ENCODE measurements around the gene HK1. TPM values are rescaled to one million over a fixed set of nuclear protein-coding genes. Genes with fewer than 3 reads are reported as not detected.

Gene HK1
- total RNA-seq, 1 experiment from 2014 or later, result 219 TPM

DNA sequence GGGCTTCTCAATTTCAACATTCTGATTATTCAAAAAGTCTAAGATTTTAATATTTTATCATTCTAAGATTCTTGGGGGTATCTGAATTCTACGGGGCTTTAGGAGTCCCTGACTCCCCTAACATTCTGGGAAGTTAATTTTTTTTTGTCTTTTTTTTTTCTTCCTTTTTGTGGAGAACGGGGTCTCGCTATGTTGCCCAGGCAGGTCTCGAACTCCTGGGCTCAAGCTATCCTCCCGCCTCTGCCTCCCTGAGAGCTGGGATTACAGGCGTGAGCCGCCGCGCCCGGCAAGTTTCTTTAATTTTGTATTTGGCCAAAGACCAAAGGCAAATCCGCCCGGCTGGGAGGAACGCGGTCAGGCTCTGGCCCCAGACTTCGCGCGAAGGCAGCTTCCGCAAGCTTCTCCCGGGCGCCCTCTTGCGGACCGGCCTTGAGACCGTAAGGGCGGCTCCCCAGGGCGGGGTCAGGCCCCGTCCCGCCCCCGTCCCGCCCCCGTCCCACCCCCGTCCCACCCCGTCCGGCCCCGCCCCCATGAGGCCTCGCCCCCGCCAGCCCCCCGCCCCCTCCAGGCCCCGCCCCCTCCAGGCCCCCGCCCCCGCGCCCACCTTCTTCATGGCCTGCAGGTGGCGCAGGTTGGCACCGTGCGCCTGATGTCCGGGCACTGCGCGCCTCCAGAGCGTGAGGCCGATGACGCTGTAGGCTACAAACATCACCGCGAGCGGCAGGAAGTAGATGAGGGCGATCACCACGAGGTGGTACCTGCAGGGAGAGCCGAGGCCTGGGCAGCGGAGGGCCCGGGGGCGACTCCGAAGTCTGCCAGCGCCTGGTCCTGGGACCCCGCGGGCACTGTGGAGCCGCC is 130.3 kb downstream of the HK1 start (continued):
- TF ChIP-seq, protein P1, sequence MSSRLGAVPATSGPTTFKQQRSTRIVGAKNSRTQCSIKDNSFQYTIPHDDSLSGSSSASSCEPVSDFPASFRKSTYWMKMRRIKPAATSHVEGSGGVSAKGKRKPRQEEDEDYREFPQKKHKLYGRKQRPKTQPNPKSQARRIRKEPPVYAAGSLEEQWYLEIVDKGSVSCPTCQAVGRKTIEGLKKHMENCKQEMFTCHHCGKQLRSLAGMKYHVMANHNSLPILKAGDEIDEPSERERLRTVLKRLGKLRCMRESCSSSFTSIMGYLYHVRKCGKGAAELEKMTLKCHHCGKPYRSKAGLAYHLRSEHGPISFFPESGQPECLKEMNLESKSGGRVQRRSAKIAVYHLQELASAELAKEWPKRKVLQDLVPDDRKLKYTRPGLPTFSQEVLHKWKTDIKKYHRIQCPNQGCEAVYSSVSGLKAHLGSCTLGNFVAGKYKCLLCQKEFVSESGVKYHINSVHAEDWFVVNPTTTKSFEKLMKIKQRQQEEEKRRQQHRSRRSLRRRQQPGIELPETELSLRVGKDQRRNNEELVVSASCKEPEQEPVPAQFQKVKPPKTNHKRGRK (CRISPR knock-in tag; IDR thresholded peaks at IDR 0.05; ENCODE audit: borderline replicate concordance), result no peak
- TF ChIP-seq, protein P2, sequence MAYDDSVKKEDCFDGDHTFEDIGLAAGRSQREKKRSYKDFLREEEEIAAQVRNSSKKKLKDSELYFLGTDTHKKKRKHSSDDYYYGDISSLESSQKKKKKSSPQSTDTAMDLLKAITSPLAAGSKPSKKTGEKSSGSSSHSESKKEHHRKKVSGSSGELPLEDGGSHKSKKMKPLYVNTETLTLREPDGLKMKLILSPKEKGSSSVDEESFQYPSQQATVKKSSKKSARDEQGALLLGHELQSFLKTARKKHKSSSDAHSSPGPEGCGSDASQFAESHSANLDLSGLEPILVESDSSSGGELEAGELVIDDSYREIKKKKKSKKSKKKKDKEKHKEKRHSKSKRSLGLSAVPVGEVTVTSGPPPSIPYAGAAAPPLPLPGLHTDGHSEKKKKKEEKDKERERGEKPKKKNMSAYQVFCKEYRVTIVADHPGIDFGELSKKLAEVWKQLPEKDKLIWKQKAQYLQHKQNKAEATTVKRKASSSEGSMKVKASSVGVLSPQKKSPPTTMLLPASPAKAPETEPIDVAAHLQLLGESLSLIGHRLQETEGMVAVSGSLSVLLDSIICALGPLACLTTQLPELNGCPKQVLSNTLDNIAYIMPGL (CRISPR knock-in tag; IDR thresholded peaks at IDR 0.05), result no peak
- TF ChIP-seq ELF4 (CRISPR knock-in tag; IDR thresholded peaks at IDR 0.05; ENCODE audit: low read depth) (no peak), ZNF219 (CRISPR knock-in tag; IDR thresholded peaks at IDR 0.05; ENCODE audit: borderline replicate concordance) (no peak), EMX1 (CRISPR knock-in tag; IDR thresholded peaks at IDR 0.05) (no peak), ZNF317 (CRISPR knock-in tag; IDR thresholded peaks at IDR 0.05; ENCODE audit: borderline replicate concordance, low read depth) (no peak), FOXJ3 (CRISPR knock-in tag; IDR thresholded peaks at IDR 0.05; ENCODE audit: borderline replicate concordance) (no peak), RELA (CRISPR knock-in tag; IDR thresholded peaks at IDR 0.05; ENCODE audit: borderline replicate concordance) (no peak), MYBL2 (CRISPR knock-in tag; IDR thresholded peaks at IDR 0.05) (peak; percentile 84; the same call in 1 of the 2 replicates), GABPB1 (CRISPR knock-in tag; IDR thresholded peaks at IDR 0.05) (no peak), ESRRA (CRISPR knock-in tag; IDR thresholded peaks at IDR 0.05; ENCODE audit: borderline replicate concordance) (no peak), OVOL2 (CRISPR knock-in tag; IDR thresholded peaks at IDR 0.05; ENCODE audit: borderline replicate concordance) (no peak), NR1H2 (CRISPR knock-in tag; IDR thresholded peaks at IDR 0.05) (no peak)
- TF ChIP-seq, protein P3, sequence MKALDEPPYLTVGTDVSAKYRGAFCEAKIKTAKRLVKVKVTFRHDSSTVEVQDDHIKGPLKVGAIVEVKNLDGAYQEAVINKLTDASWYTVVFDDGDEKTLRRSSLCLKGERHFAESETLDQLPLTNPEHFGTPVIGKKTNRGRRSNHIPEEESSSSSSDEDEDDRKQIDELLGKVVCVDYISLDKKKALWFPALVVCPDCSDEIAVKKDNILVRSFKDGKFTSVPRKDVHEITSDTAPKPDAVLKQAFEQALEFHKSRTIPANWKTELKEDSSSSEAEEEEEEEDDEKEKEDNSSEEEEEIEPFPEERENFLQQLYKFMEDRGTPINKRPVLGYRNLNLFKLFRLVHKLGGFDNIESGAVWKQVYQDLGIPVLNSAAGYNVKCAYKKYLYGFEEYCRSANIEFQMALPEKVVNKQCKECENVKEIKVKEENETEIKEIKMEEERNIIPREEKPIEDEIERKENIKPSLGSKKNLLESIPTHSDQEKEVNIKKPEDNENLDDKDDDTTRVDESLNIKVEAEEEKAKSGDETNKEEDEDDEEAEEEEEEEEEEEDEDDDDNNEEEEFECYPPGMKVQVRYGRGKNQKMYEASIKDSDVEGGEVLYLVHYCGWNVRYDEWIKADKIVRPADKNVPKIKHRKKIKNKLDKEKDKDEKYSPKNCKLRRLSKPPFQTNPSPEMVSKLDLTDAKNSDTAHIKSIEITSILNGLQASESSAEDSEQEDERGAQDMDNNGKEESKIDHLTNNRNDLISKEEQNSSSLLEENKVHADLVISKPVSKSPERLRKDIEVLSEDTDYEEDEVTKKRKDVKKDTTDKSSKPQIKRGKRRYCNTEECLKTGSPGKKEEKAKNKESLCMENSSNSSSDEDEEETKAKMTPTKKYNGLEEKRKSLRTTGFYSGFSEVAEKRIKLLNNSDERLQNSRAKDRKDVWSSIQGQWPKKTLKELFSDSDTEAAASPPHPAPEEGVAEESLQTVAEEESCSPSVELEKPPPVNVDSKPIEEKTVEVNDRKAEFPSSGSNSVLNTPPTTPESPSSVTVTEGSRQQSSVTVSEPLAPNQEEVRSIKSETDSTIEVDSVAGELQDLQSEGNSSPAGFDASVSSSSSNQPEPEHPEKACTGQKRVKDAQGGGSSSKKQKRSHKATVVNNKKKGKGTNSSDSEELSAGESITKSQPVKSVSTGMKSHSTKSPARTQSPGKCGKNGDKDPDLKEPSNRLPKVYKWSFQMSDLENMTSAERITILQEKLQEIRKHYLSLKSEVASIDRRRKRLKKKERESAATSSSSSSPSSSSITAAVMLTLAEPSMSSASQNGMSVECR (CRISPR knock-in tag; IDR thresholded peaks at IDR 0.05; ENCODE audit: borderline replicate concordance), result peak; percentile 57; the same call in 1 of the 2 replicates
- TF ChIP-seq, protein P4, sequence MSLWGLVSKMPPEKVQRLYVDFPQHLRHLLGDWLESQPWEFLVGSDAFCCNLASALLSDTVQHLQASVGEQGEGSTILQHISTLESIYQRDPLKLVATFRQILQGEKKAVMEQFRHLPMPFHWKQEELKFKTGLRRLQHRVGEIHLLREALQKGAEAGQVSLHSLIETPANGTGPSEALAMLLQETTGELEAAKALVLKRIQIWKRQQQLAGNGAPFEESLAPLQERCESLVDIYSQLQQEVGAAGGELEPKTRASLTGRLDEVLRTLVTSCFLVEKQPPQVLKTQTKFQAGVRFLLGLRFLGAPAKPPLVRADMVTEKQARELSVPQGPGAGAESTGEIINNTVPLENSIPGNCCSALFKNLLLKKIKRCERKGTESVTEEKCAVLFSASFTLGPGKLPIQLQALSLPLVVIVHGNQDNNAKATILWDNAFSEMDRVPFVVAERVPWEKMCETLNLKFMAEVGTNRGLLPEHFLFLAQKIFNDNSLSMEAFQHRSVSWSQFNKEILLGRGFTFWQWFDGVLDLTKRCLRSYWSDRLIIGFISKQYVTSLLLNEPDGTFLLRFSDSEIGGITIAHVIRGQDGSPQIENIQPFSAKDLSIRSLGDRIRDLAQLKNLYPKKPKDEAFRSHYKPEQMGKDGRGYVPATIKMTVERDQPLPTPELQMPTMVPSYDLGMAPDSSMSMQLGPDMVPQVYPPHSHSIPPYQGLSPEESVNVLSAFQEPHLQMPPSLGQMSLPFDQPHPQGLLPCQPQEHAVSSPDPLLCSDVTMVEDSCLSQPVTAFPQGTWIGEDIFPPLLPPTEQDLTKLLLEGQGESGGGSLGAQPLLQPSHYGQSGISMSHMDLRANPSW (CRISPR knock-in tag; conservative IDR thresholded peaks at IDR 0.05; ENCODE audit: low read depth), result no peak
- TF ChIP-seq, protein P5, sequence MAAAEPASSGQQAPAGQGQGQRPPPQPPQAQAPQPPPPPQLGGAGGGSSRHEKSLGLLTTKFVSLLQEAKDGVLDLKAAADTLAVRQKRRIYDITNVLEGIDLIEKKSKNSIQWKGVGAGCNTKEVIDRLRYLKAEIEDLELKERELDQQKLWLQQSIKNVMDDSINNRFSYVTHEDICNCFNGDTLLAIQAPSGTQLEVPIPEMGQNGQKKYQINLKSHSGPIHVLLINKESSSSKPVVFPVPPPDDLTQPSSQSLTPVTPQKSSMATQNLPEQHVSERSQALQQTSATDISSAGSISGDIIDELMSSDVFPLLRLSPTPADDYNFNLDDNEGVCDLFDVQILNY (CRISPR knock-in tag; IDR thresholded peaks at IDR 0.05), result peak; percentile 50; the same call in 1 of the 2 replicates
- TF ChIP-seq, protein P6, sequence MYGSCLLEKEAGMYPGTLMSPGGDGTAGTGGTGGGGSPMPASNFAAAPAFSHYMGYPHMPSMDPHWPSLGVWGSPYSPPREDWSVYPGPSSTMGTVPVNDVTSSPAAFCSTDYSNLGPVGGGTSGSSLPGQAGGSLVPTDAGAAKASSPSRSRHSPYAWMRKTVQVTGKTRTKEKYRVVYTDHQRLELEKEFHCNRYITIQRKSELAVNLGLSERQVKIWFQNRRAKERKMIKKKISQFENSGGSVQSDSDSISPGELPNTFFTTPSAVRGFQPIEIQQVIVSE (CRISPR knock-in tag; IDR thresholded peaks at IDR 0.05; ENCODE audit: borderline replicate concordance), result no peak
- TF ChIP-seq, protein P7, sequence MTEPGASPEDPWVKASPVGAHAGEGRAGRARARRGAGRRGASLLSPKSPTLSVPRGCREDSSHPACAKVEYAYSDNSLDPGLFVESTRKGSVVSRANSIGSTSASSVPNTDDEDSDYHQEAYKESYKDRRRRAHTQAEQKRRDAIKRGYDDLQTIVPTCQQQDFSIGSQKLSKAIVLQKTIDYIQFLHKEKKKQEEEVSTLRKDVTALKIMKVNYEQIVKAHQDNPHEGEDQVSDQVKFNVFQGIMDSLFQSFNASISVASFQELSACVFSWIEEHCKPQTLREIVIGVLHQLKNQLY (CRISPR knock-in tag; IDR thresholded peaks at IDR 0.05), result no peak
- TF ChIP-seq, protein P8, sequence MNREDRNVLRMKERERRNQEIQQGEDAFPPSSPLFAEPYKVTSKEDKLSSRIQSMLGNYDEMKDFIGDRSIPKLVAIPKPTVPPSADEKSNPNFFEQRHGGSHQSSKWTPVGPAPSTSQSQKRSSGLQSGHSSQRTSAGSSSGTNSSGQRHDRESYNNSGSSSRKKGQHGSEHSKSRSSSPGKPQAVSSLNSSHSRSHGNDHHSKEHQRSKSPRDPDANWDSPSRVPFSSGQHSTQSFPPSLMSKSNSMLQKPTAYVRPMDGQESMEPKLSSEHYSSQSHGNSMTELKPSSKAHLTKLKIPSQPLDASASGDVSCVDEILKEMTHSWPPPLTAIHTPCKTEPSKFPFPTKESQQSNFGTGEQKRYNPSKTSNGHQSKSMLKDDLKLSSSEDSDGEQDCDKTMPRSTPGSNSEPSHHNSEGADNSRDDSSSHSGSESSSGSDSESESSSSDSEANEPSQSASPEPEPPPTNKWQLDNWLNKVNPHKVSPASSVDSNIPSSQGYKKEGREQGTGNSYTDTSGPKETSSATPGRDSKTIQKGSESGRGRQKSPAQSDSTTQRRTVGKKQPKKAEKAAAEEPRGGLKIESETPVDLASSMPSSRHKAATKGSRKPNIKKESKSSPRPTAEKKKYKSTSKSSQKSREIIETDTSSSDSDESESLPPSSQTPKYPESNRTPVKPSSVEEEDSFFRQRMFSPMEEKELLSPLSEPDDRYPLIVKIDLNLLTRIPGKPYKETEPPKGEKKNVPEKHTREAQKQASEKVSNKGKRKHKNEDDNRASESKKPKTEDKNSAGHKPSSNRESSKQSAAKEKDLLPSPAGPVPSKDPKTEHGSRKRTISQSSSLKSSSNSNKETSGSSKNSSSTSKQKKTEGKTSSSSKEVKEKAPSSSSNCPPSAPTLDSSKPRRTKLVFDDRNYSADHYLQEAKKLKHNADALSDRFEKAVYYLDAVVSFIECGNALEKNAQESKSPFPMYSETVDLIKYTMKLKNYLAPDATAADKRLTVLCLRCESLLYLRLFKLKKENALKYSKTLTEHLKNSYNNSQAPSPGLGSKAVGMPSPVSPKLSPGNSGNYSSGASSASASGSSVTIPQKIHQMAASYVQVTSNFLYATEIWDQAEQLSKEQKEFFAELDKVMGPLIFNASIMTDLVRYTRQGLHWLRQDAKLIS (CRISPR knock-in tag; IDR thresholded peaks at IDR 0.05; ENCODE audit: borderline replicate concordance), result no peak
